ENCODE data around the gene RBM47. TPM values are rescaled to one million over a fixed set of nuclear protein-coding genes. Genes with fewer than 3 reads are reported as not detected.

The RBM47 gene
- total RNA-seq, 4 donors from 2014 or later, result 200 to 369 (median 323) TPM

GRCh38 chr4:40492691-40493090 lies 137.0 kb downstream of the RBM47 start:
- Histone ChIP-seq H3K27me3 (no peaks in the 10 kb centered on the region), H3K9me3 (no peaks in the 10 kb centered on the region), H3K4me3 (replicated peaks in 1 of 3) (no peak overlapping the region), H3K36me3 (no peaks in the 10 kb centered on the region), H3K4me1 (peaks cover 65 to 72% of the 10 kb centered on the region in 2 donors), H3K27ac (peak overlapping the region; percentile 43 to 98 (median 91))
- no peak for DNase-seq
- intact Hi-C loops (cut with DNase I), result no loop called here
- 76 to 85% methylated on average over 3 of the region's 3 CpGs for WGBS, 2 donors
- TF ChIP-seq CTCF (IDR thresholded peaks at IDR 0.05), result no peak
- TF ChIP-seq POLR2A (IDR thresholded peaks at IDR 0.05), result peak in 1 of 2 donors; percentile 6

GRCh38 chr4:40490481-40490880 lies 139.2 kb downstream of the RBM47 start:
- DNase-seq, result peak; percentile 82 to 85
- 41 to 46% methylated on average over 10 of the region's 10 CpGs for WGBS, 2 donors
- Histone ChIP-seq H3K4me3 (replicated peaks in 1 of 3) (no peak overlapping the region), H3K36me3 (no peaks in the 10 kb centered on the region), H3K27ac (peak overlapping the region; percentile 69 to 98 (median 91)), H3K4me1 (peaks cover 69 to 80% of the 10 kb centered on the region in 2 donors), H3K9me3 (no peaks in the 10 kb centered on the region), H3K27me3 (no peaks in the 10 kb centered on the region)
- intact Hi-C loops (cut with DNase I), result no loop called here
- TF ChIP-seq CTCF (IDR thresholded peaks at IDR 0.05), result no peak
- TF ChIP-seq POLR2A (IDR thresholded peaks at IDR 0.05), result peak in 1 of 2 donors; percentile 23

- Histone ChIP-seq H3K9me3 (no peaks in the 10 kb centered on the region), H3K27me3 (no peaks in the 10 kb centered on the region), H3K4me1 (peaks cover 69 to 85% of the 10 kb centered on the region in 2 donors), H3K27ac (peak overlapping the region; percentile 52 to 98 (median 91)), H3K4me3 (replicated peaks in 1 of 3) (no peak overlapping the region), H3K36me3 (no peaks in the 10 kb centered on the region)
- TF ChIP-seq CTCF (IDR thresholded peaks at IDR 0.05) (no peak), POLR2A (IDR thresholded peaks at IDR 0.05) (no peak)
- intact Hi-C loops (cut with DNase I), result no loop called here
- DNase-seq, result no peak
These were observed 139.7 kb downstream of the RBM47 start for GRCh38 chr4:40489961-40490360.

DNA sequence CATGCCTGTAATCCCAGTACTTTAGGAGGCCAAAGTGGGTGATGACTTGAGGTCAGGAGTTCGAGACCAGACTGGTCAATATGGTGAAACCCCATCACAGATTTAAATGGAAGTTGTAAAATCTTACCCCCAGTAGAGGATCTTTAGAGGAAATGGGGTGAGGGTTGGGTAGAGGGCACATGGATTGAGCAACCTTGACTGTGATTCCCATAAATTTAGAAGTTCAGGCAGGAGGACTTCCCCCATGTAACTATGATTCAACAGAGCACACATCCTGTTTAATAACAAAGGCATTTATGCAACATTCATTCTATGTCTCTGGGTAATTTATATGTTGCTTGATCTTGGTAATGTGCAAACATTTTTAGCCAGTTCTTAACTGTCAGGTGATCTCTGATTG lies 143.1 kb downstream of the RBM47 start:
- TF ChIP-seq POLR2A (IDR thresholded peaks at IDR 0.05) (no peak), CTCF (IDR thresholded peaks at IDR 0.05) (no peak)
- no peaks in the 10 kb centered on the region for H3K9me3 ChIP-seq
- H3K27me3 ChIP-seq, result no peaks in the 10 kb centered on the region
- no peak for DNase-seq
- peak overlapping the region; percentile 91 to 98 (median 97) for H3K27ac ChIP-seq
- H3K4me3 ChIP-seq (replicated peaks in 1 of 3), result no peak overlapping the region
- intact Hi-C loops (cut with DNase I), result no loop called here
- H3K36me3 ChIP-seq, result no peaks in the 10 kb centered on the region
- H3K4me1 ChIP-seq, result peaks cover 66 to 73% of the 10 kb centered on the region in 2 donors
- WGBS, 2 donors, result 76 to 82% methylated on average over 1 of the region's 1 CpG

GRCh38 chr4:40484346-40485090 lies 145.1 kb downstream of the RBM47 start:
- TF ChIP-seq CTCF (IDR thresholded peaks at IDR 0.05), result no peak
- TF ChIP-seq POLR2A (IDR thresholded peaks at IDR 0.05), result no peak
- Histone ChIP-seq H3K27ac (peak overlapping the region; percentile 91 to 98 (median 97)), H3K4me3 (replicated peaks in 1 of 3) (no peak overlapping the region), H3K9me3 (no peaks in the 10 kb centered on the region), H3K36me3 (no peaks in the 10 kb centered on the region), H3K27me3 (no peaks in the 10 kb centered on the region), H3K4me1 (peaks cover 63 to 76% of the 10 kb centered on the region in 2 donors)
- DNase-seq, result no peak
- 85 to 90% methylated on average over 1 of the region's 1 CpG for WGBS, 2 donors
- intact Hi-C loops (cut with DNase I), result no loop called here

Measured in thyroid gland (tissue), 4 donors.